ENCODE data around the gene SZRD1. TPM values are rescaled to one million over a fixed set of nuclear protein-coding genes. Genes with fewer than 3 reads are reported as not detected.

The SZRD1 gene
- total RNA-seq, 1 experiment from 2014 or later: 136 TPM

DNA sequence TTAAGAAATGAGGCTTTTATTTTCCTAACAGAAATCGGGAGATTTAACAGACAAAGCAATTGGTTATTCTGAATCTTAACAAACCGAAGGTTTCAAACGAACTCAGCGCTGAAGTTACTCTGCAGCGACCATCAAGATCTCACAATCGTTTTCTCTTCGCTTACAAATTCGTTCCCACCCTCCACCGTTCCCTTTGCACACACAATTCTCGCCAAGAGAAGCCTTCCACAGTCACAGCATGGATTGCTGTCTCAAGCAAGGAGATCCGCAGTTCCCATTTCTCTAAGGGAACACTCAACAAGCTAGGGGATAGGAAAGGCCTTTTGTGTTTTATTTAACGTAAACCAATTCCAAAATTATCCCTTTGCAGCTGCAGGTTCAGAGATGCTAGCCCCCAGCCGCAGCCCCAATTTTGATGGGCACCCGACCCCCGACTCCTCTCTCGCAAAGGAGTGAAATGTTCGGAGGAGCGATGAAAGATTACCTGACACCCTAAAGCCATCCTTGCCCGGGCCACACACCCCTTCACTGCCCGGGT, 15.5 kb upstream of the SZRD1 start:
- peak; percentile 18 for ATAC-seq
- H3K9me2 ChIP-seq (replicated peaks; ENCODE audit: low read length): no peaks in the 10 kb centered on the region
- CTCF ChIA-PET: interaction anchor here (1.6 kb wide), 1 partner anchor 12 kb away, joined by 5 read pairs; no protein-coding TSS in a partner anchor
- H3F3A ChIP-seq (ENCODE audit: low read length, unreplicated experiment): peaks cover 4% of the 10 kb centered on the region
- H3K4me3 ChIP-seq (ENCODE audit: low read length): peak overlapping the region; percentile 79
- H3K79me2 ChIP-seq (ENCODE audit: low read length): peaks cover 57% of the 10 kb centered on the region
- H3K9ac ChIP-seq (ENCODE audit: low read length): peak overlapping the region; percentile 92
- H2AFZ ChIP-seq (ENCODE audit: low read length): peak overlapping the region; percentile 80; the same call in 1 of the 2 replicates
- no TSS peak for BruUV-seq (replicated peaks)
- H3K27me3 ChIP-seq (ENCODE audit: low read length): no peaks in the 10 kb centered on the region
- H3K4me1 ChIP-seq (ENCODE audit: insufficient read depth, low read length): peaks cover 34% of the 10 kb centered on the region
- intact Hi-C loops (cut with micrococcal nuclease): loop anchor here (5.0 kb wide), 1 partner anchor 99 kb away; no protein-coding TSS in a partner anchor
- H3K9me3 ChIP-seq (ENCODE audit: low read length): no peaks in the 10 kb centered on the region
- H3K36me3 ChIP-seq (ENCODE audit: low read depth, low read length): no peaks in the 10 kb centered on the region
- peak overlapping the region; percentile 99 for H3K4me2 ChIP-seq (ENCODE audit: low read length)
- peak; percentile 42 for DNase-seq
- POLR2A ChIA-PET (ENCODE audit: unreplicated experiment): interaction anchor here (1.0 kb wide), 1 partner anchor 97 kb away, joined by 3 read pairs; no protein-coding TSS in a partner anchor
- peak overlapping the region; percentile 65 for H3K27ac ChIP-seq (ENCODE audit: low read length)
- peaks cover 31% of the 10 kb centered on the region for H4K20me1 ChIP-seq (ENCODE audit: low read length)
- TF ChIP-seq EZH2phosphoT487 (IDR thresholded peaks at IDR 0.05; ENCODE audit: borderline replicate concordance, low read length) (no peak), EZH2 (IDR thresholded peaks at IDR 0.05; ENCODE audit: low read length, unreplicated experiment) (no peak)
- TF ChIP-seq, protein P1, sequence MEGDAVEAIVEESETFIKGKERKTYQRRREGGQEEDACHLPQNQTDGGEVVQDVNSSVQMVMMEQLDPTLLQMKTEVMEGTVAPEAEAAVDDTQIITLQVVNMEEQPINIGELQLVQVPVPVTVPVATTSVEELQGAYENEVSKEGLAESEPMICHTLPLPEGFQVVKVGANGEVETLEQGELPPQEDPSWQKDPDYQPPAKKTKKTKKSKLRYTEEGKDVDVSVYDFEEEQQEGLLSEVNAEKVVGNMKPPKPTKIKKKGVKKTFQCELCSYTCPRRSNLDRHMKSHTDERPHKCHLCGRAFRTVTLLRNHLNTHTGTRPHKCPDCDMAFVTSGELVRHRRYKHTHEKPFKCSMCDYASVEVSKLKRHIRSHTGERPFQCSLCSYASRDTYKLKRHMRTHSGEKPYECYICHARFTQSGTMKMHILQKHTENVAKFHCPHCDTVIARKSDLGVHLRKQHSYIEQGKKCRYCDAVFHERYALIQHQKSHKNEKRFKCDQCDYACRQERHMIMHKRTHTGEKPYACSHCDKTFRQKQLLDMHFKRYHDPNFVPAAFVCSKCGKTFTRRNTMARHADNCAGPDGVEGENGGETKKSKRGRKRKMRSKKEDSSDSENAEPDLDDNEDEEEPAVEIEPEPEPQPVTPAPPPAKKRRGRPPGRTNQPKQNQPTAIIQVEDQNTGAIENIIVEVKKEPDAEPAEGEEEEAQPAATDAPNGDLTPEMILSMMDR (conservative IDR thresholded peaks at IDR 0.05; ENCODE audit: low read depth, low read length): no peak

DNA sequence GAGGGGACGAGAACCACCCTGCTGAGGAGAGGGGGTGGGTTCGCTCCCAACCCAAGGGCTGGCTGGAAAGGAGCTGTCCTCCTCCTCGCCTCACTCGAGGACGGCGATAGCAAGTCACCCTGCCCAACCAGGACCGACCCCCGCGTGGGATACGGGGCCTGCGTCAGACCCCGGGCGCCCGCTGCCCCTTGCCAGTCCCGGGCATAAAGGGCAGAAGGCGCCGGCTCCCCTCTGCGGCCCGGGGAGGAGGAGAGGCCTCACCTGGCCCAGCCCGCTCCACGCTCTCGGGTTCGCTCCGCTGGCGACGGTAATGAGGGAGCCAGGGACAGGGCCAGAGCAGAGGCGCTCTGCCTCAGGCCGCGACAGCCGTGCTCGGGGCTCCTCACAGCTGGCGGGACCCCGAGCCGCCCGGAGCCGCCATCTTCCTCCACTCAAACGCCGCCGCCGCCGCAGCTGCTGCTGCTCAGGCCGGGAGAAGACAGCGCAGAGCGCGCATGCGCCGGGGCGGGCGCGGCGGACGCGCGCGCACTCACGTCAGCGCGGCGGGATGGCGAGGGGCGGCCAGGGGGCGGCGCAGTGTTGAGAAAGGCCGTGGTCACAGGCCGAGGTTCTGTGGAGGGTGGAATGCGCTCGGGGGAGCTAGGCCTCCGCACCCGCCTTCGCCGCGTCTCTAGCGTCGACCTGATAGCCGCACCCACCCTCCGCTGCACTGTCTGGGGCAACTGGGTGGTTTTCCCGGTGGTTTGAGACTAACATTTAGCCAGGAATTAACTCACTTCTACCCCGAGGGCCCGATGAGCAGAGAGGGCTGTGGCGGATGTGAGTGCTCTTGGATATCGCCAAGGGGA, 14.8 kb upstream of the SZRD1 start, which contains the start of gene FBXO42:
Gene FBXO42, minus strand, starts transcription at position 487 of the 848 bp plus-strand sequence. CDS start 37,062 bp downstream, outside the sequence.
- POLR2A ChIA-PET (ENCODE audit: unreplicated experiment): interaction anchor here (0.6 to 1.0 kb wide), 4 partner anchors 11 to 98 kb away, joined by 3 to 5 read pairs (median 3); no protein-coding TSS in a partner anchor
- Histone ChIP-seq H3K9me2 (replicated peaks; ENCODE audit: low read length) (no peaks in the 10 kb centered on the region), H3K27me3 (ENCODE audit: low read length) (no peaks in the 10 kb centered on the region), H3K79me2 (ENCODE audit: low read length) (peaks cover 50% of the 10 kb centered on the region), H3K4me2 (ENCODE audit: low read length) (peak within 1 kb of the TSS; percentile 99), H3K27ac (ENCODE audit: low read length) (peak within 1 kb of the TSS; percentile 65), H4K20me1 (ENCODE audit: low read length) (peaks cover 31% of the 10 kb centered on the region), H2AFZ (ENCODE audit: low read length) (peak within 1 kb of the TSS; percentile 80), H3K9me3 (ENCODE audit: low read length) (no peaks in the 10 kb centered on the region), H3K4me3 (ENCODE audit: low read length) (peak within 1 kb of the TSS; percentile 79), H3K9ac (ENCODE audit: low read length) (peak within 1 kb of the TSS; percentile 92), H3K36me3 (ENCODE audit: low read depth, low read length) (no peaks in the 10 kb centered on the region), H3F3A (ENCODE audit: low read length, unreplicated experiment) (peaks cover 4% of the 10 kb centered on the region), H3K4me1 (ENCODE audit: insufficient read depth, low read length) (peaks cover 34% of the 10 kb centered on the region)
- intact Hi-C loops (cut with micrococcal nuclease): loop anchor here (5.0 kb wide), 1 partner anchor 100 kb away; no protein-coding TSS in a partner anchor
- peak; percentile 92 for DNase-seq
- no TSS peak for BruUV-seq (replicated peaks)
- TF ChIP-seq, protein P1 (conservative IDR thresholded peaks at IDR 0.05; ENCODE audit: low read depth, low read length): peak; percentile 53
- TF ChIP-seq EZH2 (IDR thresholded peaks at IDR 0.05; ENCODE audit: low read length, unreplicated experiment): no peak
- peak; percentile 79 for ATAC-seq
- CTCF ChIA-PET: interaction anchor here (0.5 to 1.6 kb wide), 2 partner anchors 11 to 388 kb away, joined by 3 to 5 read pairs; no protein-coding TSS in a partner anchor
